ENCODE data around the gene TPM1. TPM values are rescaled to one million over a fixed set of nuclear protein-coding genes. Genes with fewer than 3 reads are reported as not detected.

Gene TPM1
- total and polyA plus RNA-seq, 2 of the 4 experiments (the other 2 are of a cell fraction) = 661 to 1,623 TPM

DNA sequence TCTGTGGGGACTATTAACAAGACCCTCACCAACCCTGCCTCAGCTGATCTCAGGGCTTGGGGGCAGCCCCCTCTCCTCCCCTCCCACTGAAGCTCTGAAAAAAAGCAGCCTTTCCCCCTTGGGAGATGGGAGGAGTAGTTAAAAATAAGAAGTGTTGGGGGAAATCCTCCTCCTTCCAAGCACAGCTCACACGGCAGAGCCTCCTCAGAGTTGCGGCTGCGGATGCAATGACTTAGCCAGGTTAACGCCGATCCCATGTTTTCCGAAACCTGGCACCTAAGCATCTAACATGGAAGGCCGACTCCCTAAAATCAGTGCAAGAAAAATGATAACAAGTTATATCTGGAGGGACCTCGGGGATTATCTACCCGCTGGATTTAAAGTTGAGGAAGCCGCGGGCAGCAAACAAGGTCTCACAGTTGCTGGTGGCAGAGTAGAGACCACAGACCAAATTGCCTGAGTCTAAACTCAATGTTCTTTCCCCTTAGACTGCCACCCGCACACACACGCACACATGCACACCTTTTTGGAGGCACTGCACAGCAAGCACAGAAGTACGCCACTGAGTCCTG is 1.1 kb upstream of the TPM1 start:
- Histone ChIP-seq H3K4me1 (ENCODE audit: control insufficient read depth, insufficient read depth, low read length) (peaks cover 4% of the 10 kb centered on the region), H3K23ac (ENCODE audit: low read depth, low read length) (peak overlapping the region; percentile 91), H3K9me3 (ENCODE audit: control insufficient read depth, insufficient read depth, low read length) (no peaks in the 10 kb centered on the region), H3K56ac (ENCODE audit: extremely low read depth, insufficient read depth, low read length) (peak overlapping the region; percentile 71), H2AFZ (replicated peaks; ENCODE audit: low read length, poor library complexity) (peak overlapping the region; percentile 93), H4K91ac (ENCODE audit: insufficient read depth, low read depth, low read length) (peak overlapping the region; percentile 90), H2BK5ac (ENCODE audit: low read depth, low read length, poor library complexity, severe bottlenecking) (peak overlapping the region; percentile 79), H4K5ac (ENCODE audit: low read depth, low read length) (peak overlapping the region; percentile 48; the same call in 1 of the 2 replicates), H3K27ac (ENCODE audit: insufficient read depth, low read length) (peak overlapping the region; percentile 80), H3K18ac (ENCODE audit: low read depth, low read length) (peak overlapping the region; percentile 25), H2BK120ac (ENCODE audit: low read depth, low read length) (peak overlapping the region; percentile 95), H3K4me2 (ENCODE audit: low read depth, low read length) (peak overlapping the region; percentile 80), H3K79me1 (ENCODE audit: low read depth in 1 of 2, low read length in 2 of 2) (peaks cover 4 to 23% of the 10 kb centered on the region in 2 experiments; a peak in 3 of 4 replicates), H4K8ac (ENCODE audit: low read depth in 2 of 2, low read length in 2 of 2) (peak overlapping the region; percentile 94 to 96), H4K20me1 (ENCODE audit: insufficient read depth, low read length) (peaks cover 36% of the 10 kb centered on the region), H3K9ac (ENCODE audit: low read depth, low read length) (peak overlapping the region; percentile 86), H2AK5ac (ENCODE audit: low read depth, low read length) (peak overlapping the region; percentile 98), H3K36me3 (ENCODE audit: control insufficient read depth, insufficient read depth, low read length) (peaks cover 16% of the 10 kb centered on the region), H3K27me3 (ENCODE audit: control insufficient read depth, insufficient read depth, low read length) (no peaks in the 10 kb centered on the region), H3K4me3 (ENCODE audit: insufficient read depth, low read depth, low read length) (peak overlapping the region; percentile 43), H2BK15ac (ENCODE audit: low read depth, low read length) (peak overlapping the region; percentile 84; the same call in 2 of the 3 replicates), H3K4ac (ENCODE audit: low read depth, low read length) (peak overlapping the region; percentile 80), H3K14ac (replicated peaks; ENCODE audit: low read depth, low read length) (peak overlapping the region; percentile 98), H3K9me1 (ENCODE audit: insufficient read depth, low read length) (no peaks in the 10 kb centered on the region; the same call in 1 of the 2 replicates), H2AK9ac (replicated peaks; ENCODE audit: low read depth, low read length, poor library complexity) (peak overlapping the region; percentile 93), H2BK20ac (ENCODE audit: low read depth, low read length) (peak overlapping the region; percentile 50)
- intact Hi-C loops (cut with micrococcal nuclease) = no loop called here
- ChIA-PET CTCF (no interaction called here), POLR2A (ENCODE audit: unreplicated experiment) (no interaction called here)
- ATAC-seq (ENCODE audit: low read depth) = no peak
- WGBS, 2 experiments (ENCODE audit: extremely low coverage in 2 of 2, insufficient read length in 1 of 2) = 53% methylated on average over 5 of the region's 14 CpGs; no CpG with 5 or more reads in 1 of the 2 experiments
- BruUV-seq (replicated peaks) = no TSS peak
- TF ChIP-seq BHLHE40 (IDR thresholded peaks at IDR 0.05; ENCODE audit: low read depth, low read length) (no peak), NFE2L2 (IDR thresholded peaks at IDR 0.05; ENCODE audit: low read depth, low read length) (no peak), MXI1 (IDR thresholded peaks at IDR 0.05; ENCODE audit: borderline replicate concordance, low read depth, low read length) (no peak), CEBPB (IDR thresholded peaks at IDR 0.05; ENCODE audit: low read depth, low read length) (no peak), RAD21 (IDR thresholded peaks at IDR 0.05; ENCODE audit: low read length) (no peak), FOS (IDR thresholded peaks at IDR 0.05; ENCODE audit: low read depth, low read length) (no peak), RCOR1 (IDR thresholded peaks at IDR 0.05; ENCODE audit: insufficient replicate concordance, low read length) (no peak), RFX5 (IDR thresholded peaks at IDR 0.05; ENCODE audit: low read depth, low read length) (no peak), CHD1 (IDR thresholded peaks at IDR 0.05; ENCODE audit: low read depth, low read length) (no peak), MAZ (IDR thresholded peaks at IDR 0.05; ENCODE audit: borderline replicate concordance, low read depth, low read length) (no peak), POLR2A (IDR thresholded peaks at IDR 0.05; ENCODE audit: low read depth, low read length) (no peak), SMC3 (IDR thresholded peaks at IDR 0.05; ENCODE audit: low read depth, low read length) (no peak)
- TF ChIP-seq, protein P1, sequence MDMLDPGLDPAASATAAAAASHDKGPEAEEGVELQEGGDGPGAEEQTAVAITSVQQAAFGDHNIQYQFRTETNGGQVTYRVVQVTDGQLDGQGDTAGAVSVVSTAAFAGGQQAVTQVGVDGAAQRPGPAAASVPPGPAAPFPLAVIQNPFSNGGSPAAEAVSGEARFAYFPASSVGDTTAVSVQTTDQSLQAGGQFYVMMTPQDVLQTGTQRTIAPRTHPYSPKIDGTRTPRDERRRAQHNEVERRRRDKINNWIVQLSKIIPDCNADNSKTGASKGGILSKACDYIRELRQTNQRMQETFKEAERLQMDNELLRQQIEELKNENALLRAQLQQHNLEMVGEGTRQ (IDR thresholded peaks at IDR 0.05; ENCODE audit: low read depth, low read length) = no peak
- TF ChIP-seq, protein P2, sequence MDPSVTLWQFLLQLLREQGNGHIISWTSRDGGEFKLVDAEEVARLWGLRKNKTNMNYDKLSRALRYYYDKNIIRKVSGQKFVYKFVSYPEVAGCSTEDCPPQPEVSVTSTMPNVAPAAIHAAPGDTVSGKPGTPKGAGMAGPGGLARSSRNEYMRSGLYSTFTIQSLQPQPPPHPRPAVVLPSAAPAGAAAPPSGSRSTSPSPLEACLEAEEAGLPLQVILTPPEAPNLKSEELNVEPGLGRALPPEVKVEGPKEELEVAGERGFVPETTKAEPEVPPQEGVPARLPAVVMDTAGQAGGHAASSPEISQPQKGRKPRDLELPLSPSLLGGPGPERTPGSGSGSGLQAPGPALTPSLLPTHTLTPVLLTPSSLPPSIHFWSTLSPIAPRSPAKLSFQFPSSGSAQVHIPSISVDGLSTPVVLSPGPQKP (IDR thresholded peaks at IDR 0.05; ENCODE audit: borderline replicate concordance, low read depth, low read length) = no peak
- dilution Hi-C loops (cut with HindIII; ENCODE audit: low sequenced_read_pairs, unreplicated experiment) = no loop called here
- no peak for DNase-seq
- in situ Hi-C loops (cut with MboI; ENCODE audit: low sequenced_read_pairs) = loop anchor here (10.0 kb wide), 1 partner anchor 147 kb away; no protein-coding TSS in a partner anchor
